Measurements from ENCODE around the gene PPFIBP2.

The PPFIBP2 gene

DNA sequence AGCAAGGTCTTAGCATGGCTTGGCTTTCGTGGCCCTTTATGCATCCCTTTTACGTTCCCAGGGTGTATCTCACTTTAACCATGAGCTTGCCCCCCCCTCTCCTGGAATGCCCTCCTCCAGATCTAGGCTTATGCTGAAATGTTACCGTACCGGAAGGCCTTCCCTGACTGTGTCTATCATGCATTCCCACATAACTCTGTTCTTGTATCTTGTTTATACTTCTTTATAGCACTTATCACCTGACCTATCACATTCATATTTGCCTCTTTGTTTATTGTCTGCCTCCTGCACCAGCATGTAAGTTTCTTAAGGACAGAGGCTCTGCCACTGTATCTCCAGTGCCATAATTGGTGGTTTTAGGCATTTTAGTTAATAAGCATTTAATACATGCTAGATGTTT, 38.9 kb downstream of the PPFIBP2 start:
- no peak for DNase-seq (ENCODE audit: low read depth)

DNA sequence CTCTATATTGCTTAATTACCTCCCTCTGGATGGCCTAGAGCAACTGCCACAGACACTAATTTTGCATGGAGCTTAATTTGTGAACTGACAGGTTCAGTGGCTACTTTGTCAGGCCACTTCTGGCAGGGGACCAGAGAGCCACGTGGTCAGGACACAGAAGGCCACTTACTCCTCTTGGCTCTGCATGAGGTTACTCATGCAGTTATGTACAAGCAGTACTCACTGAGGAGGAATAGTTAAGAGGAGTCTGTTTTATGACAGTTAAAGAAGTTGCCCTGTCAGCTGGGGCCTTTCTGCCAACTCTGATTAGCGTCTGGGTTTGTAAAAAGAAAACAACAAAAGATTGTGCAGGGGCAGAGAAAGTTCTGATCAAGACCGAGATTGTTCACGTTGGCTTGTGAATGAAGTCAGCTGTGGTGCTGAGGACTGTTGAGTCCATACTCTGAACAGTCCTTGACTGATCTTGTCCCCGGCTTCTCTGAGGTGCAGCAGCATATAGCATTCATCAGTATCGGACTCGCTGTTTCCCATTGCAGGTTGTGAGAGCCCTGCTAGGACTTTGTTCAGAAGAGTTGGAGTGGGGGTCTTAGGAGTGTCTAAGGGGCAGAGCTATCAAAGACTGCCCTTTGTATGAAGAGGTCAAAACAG, 41.4 kb downstream of the PPFIBP2 start:
- DNase-seq (ENCODE audit: low read depth) = no peak

DNA sequence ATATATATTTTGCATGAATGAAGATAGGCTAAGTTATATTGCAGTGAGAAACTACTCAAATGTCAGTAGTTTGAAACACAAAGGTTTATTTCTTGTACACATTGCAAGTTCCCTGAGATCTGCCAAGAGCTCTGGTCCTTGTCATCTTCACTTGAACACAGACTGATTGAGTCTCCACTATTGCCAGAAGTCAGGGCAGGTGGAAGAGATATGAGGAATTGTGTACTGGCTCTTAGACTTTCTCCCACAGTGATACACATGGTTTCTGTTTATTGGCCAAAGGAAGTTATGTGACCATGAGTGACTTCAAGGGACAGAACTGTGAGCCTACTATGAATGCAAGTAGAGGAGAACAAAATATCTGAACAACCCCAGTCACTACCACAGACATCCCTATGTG, 44.2 kb downstream of the PPFIBP2 start:
- no peak for DNase-seq (ENCODE audit: low read depth)

DNA sequence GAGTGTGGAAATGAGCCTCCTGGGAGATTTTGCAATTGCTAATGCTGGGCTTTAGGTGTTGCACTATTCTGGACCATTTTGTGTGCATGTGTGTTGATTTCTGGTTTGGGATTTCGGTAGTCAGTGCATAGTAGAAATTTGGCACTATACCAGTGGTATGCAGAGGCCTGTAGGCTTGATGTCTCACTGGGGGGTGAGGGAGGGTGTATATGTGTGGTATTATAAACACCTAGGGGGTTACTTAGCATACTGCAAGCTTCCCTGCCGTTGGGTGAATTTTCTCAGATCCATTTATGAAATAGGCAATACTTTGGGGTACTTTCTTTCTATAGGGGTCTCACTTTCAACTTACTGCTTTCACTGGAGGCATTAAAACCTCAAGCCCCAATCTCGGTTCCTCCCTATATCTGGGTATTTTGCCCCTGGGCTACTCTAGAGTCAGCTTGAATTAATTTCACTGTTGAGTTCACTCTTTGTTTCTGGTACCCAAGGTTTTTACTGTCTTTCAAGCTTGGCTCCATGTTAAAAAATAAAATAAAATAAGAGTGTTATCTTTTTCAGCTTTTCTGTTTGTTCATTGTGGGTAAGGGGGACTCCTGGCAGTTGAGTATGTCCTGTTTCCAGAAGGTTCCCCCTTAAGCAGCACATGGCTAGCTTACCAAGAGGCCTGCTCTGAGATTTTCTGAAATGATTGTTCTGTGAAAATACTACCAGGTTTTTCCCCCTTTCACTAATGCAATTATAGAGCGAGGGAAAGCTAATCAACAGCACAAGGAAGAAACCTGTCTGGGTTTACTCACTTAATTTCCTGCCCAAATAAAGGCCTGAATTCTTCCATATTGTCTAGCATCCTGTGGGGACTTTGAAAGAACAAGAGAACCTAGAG, 45.8 kb downstream of the PPFIBP2 start:
- no peak for DNase-seq (ENCODE audit: low read depth)

DNA sequence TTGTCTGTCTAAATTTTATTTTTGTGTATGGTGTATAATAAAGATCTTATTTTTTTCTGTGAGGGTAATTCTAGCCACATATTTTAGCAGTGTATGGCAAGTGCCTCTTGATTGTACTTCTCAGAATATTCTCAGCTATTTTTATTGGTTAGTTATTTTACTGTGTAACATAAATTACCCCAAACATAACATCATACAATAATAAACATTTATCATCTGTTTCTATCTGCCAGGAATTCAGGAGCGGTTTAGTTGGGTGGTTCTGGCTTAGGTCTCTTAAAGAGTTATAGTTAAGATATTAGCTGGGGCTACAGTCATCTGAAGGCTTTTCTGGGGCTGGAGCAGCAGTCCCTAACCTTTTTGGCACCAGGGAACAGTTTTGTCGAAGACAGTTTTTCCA, 47.8 kb downstream of the PPFIBP2 start:
- no peak for DNase-seq (ENCODE audit: low read depth)

DNA sequence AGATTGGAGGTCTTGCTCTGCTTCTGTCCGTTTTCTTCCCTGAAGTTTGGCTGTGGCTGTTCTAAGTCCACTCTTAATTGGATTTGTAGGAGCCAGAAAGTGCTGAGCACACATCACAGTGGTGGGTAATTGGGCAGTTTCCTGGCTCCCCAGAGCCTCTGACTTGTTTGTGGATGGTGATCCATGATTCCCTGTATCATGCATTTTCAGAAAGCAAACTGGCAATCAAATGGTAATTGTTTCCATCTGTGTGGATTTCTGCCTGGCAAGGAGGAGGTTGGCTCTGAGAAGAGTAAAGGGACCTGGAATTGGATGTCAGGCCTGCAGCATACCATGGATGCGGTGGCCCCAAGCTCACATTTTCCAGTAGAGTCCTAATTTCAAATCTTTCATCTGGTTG, 49.5 kb downstream of the PPFIBP2 start:
- DNase-seq (ENCODE audit: low read depth) = no peak

DNA sequence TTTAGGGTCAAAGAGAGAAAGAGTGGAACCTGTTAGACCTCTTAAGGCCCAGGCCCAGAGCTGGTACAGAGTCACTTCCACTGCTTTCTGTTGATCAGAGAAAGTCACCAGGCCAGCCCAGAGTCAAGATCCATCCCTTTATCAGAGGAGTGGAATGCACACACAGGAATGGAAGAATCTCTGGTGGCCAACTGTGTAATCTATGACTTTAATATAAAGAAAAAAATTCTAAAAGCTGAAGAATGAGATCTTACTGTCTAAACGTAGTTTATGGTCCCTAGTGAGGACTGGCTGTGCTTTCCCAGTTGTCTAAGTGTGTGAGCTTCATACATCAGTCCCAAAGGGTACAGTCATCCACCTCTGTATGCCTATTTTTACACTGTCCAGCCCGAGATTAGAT, 51.0 kb downstream of the PPFIBP2 start:
- no peak for DNase-seq (ENCODE audit: low read depth)

DNA sequence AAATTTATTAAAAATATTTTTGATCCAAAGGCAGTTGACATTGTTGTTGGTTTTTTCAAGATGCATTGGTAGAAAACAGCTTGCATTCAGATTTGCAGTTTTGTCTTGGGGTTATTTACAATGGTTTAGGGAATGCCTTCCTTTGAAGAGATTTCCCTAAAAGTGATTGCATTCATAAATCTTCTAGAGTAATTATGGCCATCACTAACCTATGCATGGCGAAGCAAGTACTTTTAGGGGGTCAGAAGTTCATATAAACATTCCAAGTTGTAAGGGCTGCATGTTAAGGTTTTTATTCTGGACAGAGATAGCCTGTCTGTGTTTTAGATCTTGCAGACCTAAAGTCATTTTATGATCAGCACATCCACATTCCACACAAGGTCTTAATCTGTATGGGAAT, 53.5 kb downstream of the PPFIBP2 start:
- no peak for DNase-seq (ENCODE audit: low read depth)

DNA sequence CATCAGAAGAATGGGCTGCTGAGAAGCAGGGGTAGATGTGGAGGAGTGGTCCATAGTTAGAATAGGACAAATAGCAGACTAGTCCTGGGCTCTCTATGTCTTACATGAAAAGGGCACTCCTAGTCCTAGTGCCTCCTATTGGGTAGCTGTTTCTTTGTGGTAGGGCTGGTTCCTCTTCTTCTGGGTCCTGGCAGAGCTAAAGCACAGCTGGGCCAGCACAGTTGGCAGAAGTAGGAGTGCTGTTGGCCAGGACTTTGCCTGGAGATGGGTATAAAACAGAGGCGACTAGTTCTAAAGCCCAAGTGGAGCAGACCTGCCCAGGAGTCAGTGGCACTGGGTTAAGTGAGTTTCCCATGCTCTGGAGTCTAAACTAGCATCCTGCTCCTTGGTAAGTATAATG, 55.2 kb downstream of the PPFIBP2 start:
- no peak for DNase-seq (ENCODE audit: low read depth)

DNA sequence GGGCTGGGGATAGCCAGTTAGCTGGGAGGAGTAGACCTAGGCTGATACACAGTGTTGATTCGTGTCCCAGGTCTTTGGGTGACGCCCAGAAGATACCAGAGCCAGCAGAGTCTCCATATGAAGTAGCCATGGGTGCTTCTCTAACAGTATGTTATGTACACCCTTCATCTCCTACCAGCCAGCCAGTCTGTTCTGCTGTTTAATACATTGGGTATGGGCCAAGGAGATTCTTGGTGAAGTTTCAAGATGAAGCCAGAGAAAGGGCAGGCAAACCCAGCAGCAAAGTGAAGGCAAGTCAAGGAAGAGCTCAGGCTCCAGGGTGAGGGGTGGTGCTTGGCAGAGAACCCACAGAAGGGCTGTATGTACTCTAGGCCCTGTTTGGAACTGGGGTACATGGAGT, 56.4 kb downstream of the PPFIBP2 start:
- DNase-seq (ENCODE audit: low read depth) = no peak

DNA sequence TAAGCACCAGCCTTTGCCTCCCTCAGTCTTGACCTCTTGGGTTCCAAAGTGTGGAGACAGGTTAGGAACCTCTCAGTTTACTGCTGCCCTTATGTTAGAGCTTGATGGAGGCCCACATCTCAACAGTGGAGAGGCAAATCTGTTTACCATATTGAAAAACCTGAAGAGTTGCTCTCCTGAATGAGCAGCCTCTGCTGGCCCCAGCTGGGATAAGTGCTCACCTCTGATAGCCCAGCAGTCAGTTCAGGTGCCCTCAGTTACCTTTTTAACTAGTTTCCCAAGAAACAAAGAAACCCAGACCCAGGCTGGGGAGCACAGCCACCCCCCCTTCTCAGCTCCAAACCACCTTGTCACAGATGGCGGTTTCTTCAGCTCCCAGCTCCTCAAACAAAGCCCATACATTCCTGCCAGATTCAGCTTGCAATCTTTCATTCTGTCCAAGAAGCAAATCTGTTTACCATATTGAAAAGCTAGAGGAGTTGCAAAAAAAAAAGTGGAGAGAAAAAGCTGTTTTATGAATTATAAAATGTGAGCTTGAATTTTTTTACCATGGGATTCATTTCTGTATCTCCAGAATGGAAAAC, 57.2 kb downstream of the PPFIBP2 start:
- DNase-seq (ENCODE audit: low read depth) = no peak

DNA sequence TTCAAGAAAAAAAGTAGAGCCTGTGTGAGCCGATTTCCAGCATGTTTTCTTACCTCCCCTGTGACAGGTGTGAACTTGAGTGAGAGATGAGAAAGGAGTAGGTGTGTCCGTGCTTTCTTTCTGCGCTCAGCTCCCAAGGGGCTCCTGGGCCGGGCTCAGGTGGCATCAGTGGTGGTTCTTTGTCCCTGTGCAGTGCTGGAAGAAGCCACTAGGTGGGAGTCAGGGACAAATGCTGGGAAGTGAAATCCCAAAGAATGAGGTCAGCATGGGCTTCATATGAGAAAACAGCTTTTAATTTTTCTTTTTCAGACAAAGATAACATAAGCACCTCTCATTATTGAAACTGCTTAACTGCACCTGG, 57.8 kb downstream of the PPFIBP2 start:
- DNase-seq (ENCODE audit: low read depth) = no peak

DNA sequence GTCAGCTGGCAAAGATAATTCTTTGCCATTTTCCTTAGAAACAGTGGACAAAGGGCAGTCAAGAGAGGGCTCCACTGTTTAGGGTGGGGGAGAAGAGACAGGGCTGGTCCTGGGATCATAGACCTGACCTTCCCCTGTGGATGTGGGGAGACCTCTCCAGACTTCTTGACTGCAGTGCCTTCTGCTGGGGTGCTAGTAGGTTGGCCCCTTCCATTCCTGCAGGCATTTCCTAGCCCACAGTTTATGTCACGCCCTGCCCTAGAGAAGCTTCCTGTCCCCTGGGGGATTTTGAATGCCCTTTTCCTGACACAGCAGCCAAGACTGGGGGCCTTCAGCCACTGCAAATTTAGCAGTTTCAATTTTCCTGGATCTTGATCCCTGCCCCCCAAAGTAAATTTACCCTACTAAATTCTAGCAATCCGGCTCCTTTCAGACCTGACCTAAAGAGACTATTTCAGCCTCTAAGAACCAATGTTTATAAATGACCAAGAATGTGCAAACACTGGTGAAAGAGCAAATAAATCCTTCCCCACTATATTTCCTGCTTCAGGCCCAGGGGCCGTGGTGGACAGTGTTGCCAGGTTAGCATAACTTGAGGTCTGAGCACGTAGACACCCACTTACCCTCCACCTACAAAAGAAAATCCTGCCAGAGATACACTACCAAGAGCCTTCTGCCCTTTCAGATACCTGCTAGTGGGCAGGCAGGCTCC, 58.4 kb downstream of the PPFIBP2 start:
- DNase-seq (ENCODE audit: low read depth) = no peak

DNA sequence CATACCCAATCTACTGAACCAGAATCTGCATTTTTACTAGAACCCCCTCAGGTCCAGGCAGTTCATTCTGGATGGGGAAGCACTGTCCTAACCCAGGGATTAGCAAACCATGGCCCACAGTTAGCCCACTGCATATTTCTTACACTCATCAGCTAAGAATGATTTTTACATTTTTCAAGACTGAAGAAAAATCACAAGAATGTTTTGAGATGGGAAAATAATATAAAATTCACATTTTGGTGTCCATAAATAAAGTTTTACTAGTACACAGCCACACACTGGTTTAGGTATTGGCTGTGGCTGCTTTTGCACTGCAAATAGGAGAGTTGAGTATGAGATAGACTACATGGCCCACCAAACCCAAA, 59.4 kb downstream of the PPFIBP2 start:
- no peak for DNase-seq (ENCODE audit: low read depth)

DNA sequence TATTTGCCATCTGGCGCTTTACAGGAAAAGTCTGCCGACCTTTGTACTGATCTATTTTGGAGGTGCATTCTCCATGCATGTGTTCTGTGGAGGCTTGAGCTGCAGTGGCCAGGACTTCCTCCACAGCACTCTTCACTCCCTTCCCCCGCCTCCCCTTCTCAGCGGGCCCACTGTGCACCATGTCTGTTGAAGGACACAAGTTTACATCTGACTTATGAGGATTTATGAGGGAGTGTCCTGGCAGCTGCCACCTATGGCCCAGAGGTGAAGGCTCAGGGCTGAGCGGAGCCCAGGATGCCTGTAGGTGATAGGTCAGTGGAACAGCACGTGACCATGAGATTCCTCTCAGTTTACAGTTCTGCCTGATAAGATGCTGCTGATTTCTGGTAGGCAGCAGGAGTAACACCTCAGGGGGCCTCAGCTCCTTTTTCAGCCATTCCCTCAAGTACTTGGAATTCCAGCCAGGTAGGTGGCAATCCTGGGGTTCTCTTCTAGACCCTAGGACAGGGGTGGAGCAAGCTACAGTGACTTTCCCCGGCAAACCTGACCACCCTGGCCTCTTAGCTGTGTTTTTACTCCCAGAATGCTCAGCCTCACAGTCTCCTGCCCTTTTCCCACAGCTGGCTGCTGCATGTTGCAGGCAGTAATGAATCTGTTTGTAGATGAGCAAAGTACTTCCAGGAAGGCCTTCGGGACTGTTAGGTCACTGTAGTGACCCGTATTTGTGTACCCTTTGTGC, 59.9 kb downstream of the PPFIBP2 start:
- no peak for DNase-seq (ENCODE audit: low read depth)

DNA sequence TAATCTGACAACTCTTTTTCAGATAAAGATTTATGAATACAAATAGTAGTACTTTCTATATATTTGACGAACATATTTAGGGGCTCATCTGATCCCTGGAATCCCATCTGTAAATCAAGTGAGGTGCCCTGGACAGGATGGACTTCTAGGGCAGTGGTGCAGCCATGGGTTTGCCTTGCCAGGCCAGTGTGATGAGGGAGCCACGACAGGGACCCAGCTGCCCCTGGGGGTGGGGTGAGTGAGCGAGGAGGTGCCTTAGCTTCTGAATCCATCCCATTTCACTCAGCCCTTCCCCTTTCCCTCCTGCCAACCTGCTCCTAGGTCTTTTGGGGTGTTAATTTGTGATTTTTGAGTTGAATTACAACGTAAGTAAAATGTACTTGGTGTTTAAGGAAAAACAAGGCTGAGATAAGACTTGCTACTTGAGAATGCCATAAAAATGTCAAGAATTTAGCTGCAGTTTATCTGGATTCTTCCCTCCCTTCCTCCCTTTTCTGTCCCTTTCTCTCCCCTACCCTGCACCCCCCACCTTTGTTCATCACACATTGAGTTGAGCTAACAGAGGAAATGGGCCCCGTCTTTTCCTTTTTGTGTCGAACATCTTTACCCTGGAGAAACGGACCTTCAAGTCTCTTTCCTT, 60.8 kb downstream of the PPFIBP2 start:
- DNase-seq (ENCODE audit: low read depth) = no peak

DNA sequence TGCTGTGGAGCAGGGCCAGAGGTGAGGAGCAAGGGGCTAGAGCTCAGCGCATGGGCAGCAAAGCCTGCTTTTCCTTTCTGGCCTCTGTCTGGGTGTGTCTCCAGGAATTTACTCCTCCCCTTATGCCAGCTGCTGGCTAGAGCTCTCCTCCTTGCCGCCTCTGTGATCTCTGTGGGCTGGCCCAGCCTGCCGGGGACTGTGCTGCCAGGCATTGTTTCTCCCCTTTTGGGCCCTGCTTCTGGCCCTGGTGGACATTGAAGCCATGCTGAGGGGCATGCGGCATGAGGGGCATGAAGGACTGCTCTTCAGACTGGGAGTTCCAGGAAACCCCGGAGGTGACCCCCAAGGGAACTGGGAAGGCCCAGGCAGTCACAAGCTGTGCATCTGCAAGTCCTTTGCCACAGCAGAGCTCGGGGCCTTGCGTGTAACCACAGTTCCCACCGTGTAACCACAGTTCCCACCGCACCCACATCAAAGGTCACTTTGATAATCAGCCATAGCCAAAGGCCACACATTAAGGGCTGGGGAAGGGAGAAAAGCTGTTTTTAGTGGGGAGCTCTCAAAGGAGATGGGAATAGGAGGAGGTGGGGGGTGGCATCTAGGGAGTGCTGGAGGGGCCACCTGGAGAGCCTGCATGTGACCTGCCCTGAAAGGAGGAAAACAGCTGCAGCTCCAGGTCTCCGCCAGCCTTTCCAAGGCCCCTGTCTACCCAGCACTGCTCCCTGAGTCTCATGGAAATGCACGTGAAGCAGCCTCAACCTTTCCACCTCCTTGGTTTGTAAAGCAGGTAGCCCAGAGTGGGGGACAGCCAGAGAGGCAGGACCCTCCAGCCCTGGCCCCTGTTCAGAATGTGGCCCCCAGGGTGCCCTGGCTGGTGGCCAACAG, 62.3 kb downstream of the PPFIBP2 start:
- peak; percentile 11 for DNase-seq (ENCODE audit: low read depth)

DNA sequence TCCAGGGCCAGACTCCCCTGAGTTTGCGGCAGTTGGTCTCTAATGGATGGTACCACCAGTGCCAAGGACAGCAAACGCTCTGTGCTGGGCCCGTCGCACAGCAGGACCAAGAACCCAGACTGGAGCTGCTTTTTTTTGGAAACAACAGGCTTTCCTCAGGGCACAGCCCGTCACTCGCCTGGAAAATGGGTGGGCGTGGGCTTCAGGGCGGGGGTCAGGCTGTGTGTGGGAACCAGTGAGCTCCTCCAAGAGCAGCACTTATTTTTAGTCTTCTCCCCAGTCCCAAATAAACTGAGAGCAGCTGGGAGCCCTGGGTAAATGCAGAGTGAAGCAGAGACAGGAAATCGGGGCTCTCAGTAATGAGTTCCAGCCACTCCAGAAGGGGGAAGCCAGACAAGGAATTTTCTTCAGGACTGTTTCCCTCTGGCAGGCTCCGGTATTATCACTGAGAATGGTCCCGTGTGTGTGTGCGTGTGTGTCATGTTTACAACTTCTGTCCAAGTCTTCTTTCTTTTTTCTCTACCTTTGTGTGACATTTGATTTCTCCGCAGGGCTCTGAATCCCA, 63.0 kb downstream of the PPFIBP2 start:
- DNase-seq (ENCODE audit: low read depth) = no peak

DNA sequence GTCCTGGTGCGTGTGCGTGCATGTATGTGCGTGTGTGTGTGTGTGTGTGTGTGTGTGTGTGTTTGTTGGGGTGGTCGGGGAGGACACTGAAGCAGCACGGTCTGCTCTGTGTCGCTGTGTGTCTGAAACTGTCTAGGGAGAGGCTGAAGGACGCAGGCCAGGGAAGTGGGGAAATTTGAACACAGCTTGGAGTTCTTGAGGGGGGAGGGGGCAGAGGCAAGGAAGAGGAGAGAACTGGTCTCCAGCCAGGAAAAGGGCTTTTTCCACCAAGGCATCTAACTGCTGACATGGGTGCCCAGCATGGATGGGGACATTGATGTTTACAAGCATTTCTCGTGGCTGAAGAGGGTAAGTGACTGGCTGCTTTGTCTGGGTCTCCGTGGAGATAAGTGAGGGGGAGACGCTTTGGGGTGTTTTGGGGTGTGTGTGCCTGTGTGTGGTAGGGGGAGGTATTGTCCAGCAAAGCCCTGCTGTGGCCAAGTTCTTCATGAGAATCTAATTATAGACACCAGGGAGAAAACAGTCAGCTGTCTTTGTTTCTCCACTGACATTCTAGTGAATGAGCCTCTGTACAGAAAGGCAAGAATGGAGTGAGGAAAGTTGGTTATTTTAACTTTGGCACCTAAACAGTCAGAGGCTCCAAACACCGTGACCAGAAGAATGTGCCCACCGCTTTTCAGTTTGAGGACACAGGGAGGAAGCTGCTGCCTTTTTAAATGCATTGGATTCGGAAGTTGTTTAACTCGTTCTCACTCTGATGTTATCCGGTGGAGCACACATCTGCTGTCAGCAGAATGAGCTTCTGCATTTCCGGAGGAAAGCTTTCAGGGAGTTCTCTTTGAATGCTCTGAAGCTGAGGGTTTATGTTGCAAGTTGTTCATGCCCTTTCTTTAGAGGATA, 63.7 kb downstream of the PPFIBP2 start:
- no peak for DNase-seq (ENCODE audit: low read depth)
